ACC112 (cell line): Measurements from ENCODE around the gene SAMD4A.

Source experiments
- H2AFZ ChIP-seq: fragments of 200-600 bp; sonication (generic); one replicate; pipeline ENCODE4 v1.6.0; 2017; ENCODE audit warnings: antibody characterized with exemption, low read length; ENCODE audit not compliant: unreplicated experiment
- H3K27ac ChIP-seq: fragments of 200-600 bp; sonication (generic); 2 replicates; pipeline ENCODE4 v1.5.1; 2014; ENCODE audit warnings: low read depth, mild to moderate bottlenecking, antibody characterized with exemption, low read length, moderate library complexity
- H3K27me3 ChIP-seq: fragments of 200-600 bp; sonication (generic); 2 replicates; pipeline ENCODE4 v1.6.1; 2014; ENCODE audit warnings: mild to moderate bottlenecking, antibody characterized with exemption, low read length, moderate library complexity, mixed read lengths; ENCODE audit not compliant: insufficient read depth
- H3K36me3 ChIP-seq: fragments of 200-600 bp; sonication (generic); 2 replicates; pipeline ENCODE4 v1.6.1; 2016; ENCODE audit warnings: mild to moderate bottlenecking, antibody characterized with exemption, low read length, moderate library complexity, mixed read lengths; ENCODE audit not compliant: insufficient read depth
- H3K4me1 ChIP-seq: fragments of 200-600 bp; sonication (generic); one replicate; pipeline ENCODE4 v1.6.1; 2016; ENCODE audit warnings: low read length, mixed read lengths; ENCODE audit not compliant: insufficient read depth, unreplicated experiment, control insufficient read depth
- H3K4me3 ChIP-seq: fragments of 200-600 bp; sonication (generic); 2 replicates; pipeline ENCODE4 v1.5.1; 2014; ENCODE audit warnings: mild to moderate bottlenecking, low read depth, low read length
- H3K79me2 ChIP-seq: fragments of 200-600 bp; sonication (generic); one replicate; pipeline ENCODE4 v1.6.0; 2016; ENCODE audit warnings: low read length; ENCODE audit not compliant: control insufficient read depth, unreplicated experiment, insufficient read depth

The SAMD4A gene

DNA sequence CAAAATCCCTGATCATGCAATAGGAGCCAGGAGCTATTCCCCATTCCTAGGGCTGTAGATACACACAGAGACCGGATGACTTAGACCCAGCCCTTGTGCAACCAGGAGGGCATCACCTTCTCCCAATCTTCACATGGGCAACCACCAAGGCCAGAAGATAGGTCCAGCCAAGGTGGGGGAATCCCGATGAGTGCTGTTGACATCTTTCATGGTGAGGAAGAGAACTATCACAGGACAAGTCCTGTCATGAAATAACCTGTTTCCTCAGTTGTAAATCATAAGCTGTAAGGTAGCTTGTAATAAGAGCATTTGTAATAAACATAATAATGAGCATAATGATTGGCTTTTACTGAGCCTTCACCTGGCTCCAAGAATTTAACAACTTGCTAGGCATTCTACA is 246.2 kb downstream of the SAMD4A start:
- H3K4me3 ChIP-seq, result no peak overlapping the region
- peaks cover 25% of the 10 kb centered on the region for H3K27me3 ChIP-seq
- H3K79me2 ChIP-seq, result no peaks in the 10 kb centered on the region
- no peak overlapping the region for H2AFZ ChIP-seq
- H3K4me1 ChIP-seq, result peaks cover under 1% of the 10 kb centered on the region
- H3K27ac ChIP-seq, result no peak overlapping the region
- no peaks in the 10 kb centered on the region for H3K36me3 ChIP-seq

DNA sequence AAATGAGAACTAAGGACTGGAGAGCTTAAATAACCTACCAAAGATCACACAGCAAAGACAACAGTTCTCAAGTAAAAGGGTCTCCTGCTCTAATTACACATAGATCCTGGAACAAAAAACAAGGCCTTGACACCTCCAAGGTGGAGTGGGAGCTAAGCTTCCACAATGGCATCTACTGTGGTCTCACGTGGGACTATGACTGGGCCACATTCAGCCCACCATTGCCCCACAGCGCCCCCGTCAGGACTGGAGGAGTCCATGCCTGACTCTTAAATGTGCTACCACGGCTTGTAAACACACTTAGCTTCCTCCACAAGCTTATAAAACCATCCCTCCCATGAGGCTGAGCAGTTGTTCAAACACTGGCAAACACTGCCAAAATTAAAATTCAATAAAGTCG is 247.1 kb downstream of the SAMD4A start:
- H3K79me2 ChIP-seq, result no peaks in the 10 kb centered on the region
- H3K4me3 ChIP-seq, result no peak overlapping the region
- H3K27me3 ChIP-seq, result peaks cover 25% of the 10 kb centered on the region
- H3K27ac ChIP-seq, result no peak overlapping the region
- peaks cover 8% of the 10 kb centered on the region for H3K4me1 ChIP-seq
- no peak overlapping the region for H2AFZ ChIP-seq
- no peaks in the 10 kb centered on the region for H3K36me3 ChIP-seq

GRCh38 chr14:54815016-54815415 is 248.1 kb downstream of the SAMD4A start:
- H3K36me3 ChIP-seq, result no peaks in the 10 kb centered on the region
- H3K79me2 ChIP-seq, result no peaks in the 10 kb centered on the region
- H3K4me1 ChIP-seq, result peaks cover 9% of the 10 kb centered on the region
- peaks cover 25% of the 10 kb centered on the region for H3K27me3 ChIP-seq
- no peak overlapping the region for H2AFZ ChIP-seq
- no peak overlapping the region for H3K4me3 ChIP-seq
- H3K27ac ChIP-seq, result no peak overlapping the region

GRCh38 chr14:54815515-54815914 is 248.6 kb downstream of the SAMD4A start:
- no peak overlapping the region for H3K27ac ChIP-seq
- H3K79me2 ChIP-seq, result no peaks in the 10 kb centered on the region
- H3K4me3 ChIP-seq, result no peak overlapping the region
- peaks cover 25% of the 10 kb centered on the region for H3K27me3 ChIP-seq
- no peaks in the 10 kb centered on the region for H3K36me3 ChIP-seq
- H3K4me1 ChIP-seq, result peaks cover 9% of the 10 kb centered on the region
- H2AFZ ChIP-seq, result no peak overlapping the region

DNA sequence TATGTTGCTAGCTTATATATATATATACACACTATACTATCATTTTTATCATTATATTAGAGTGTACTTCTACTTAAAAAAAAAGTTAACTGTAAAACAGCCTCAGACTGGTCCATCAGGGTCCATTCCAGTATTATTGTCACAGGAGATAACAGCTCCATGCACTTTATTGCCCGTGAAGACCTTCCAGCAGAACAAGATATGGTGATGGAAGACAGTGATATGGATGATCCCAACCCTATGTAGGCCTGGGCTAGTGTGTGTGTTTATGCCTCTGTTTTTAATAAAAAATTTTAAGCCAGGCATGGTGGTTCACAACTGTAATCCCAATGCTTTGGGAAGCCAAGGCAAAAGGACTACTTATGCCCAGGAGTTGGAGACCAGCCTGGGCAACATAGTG is 249.5 kb downstream of the SAMD4A start:
- Histone ChIP-seq H2AFZ (no peak overlapping the region), H3K36me3 (no peaks in the 10 kb centered on the region), H3K4me3 (no peak overlapping the region), H3K27ac (no peak overlapping the region), H3K4me1 (peaks cover 9% of the 10 kb centered on the region), H3K79me2 (no peaks in the 10 kb centered on the region), H3K27me3 (peaks cover 20% of the 10 kb centered on the region)

GRCh38 chr14:54817506-54817905 is 250.6 kb downstream of the SAMD4A start:
- peaks cover 9% of the 10 kb centered on the region for H3K4me1 ChIP-seq
- H3K79me2 ChIP-seq, result no peaks in the 10 kb centered on the region
- H2AFZ ChIP-seq, result no peak overlapping the region
- peaks cover 9% of the 10 kb centered on the region for H3K27me3 ChIP-seq
- H3K27ac ChIP-seq, result no peak overlapping the region
- no peaks in the 10 kb centered on the region for H3K36me3 ChIP-seq
- no peak overlapping the region for H3K4me3 ChIP-seq

- Histone ChIP-seq H3K36me3 (no peaks in the 10 kb centered on the region), H3K4me1 (peaks cover 9% of the 10 kb centered on the region), H3K4me3 (peak overlapping the region; percentile 33), H3K79me2 (no peaks in the 10 kb centered on the region), H3K27me3 (no peaks in the 10 kb centered on the region), H2AFZ (peak overlapping the region; percentile 76), H3K27ac (no peak overlapping the region; the same call in 1 of the 2 replicates)
Measured at GRCh38 chr14:54818201-54819133, 251.5 kb downstream of the SAMD4A start.

DNA sequence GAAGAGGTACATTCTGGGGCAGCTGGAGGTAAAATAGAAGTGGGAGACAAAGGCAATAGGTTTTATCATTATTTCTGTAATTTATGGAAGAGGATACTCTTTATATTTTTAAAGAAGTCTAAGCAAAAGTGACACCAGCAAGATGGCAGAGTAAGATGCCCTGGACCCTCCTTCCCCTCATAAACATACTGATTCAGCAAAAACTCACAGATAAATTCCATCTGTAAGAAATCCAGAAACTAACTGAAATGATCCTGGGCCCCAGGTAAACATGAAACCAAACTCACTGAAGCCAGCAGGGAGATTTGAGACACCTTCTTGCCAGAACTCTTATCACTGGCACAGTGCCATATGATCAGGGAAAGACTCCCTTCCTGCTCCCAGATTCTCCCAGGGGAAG is 255.8 kb downstream of the SAMD4A start:
- H3K4me1 ChIP-seq, result peaks cover 9% of the 10 kb centered on the region
- no peak overlapping the region for H3K27ac ChIP-seq

GRCh38 chr14:54823757-54824549 is 257.0 kb downstream of the SAMD4A start:
- Histone ChIP-seq H3K27ac (no peak overlapping the region), H3K27me3 (no peaks in the 10 kb centered on the region), H3K4me1 (peaks cover 2% of the 10 kb centered on the region), H3K79me2 (no peaks in the 10 kb centered on the region), H3K36me3 (no peaks in the 10 kb centered on the region), H3K4me3 (no peak overlapping the region), H2AFZ (no peak overlapping the region)

More for the DNA sequence above, 255.8 kb downstream of the SAMD4A start:
- H3K27me3 ChIP-seq, result no peaks in the 10 kb centered on the region
- H2AFZ ChIP-seq, result no peak overlapping the region
- H3K79me2 ChIP-seq, result no peaks in the 10 kb centered on the region
- no peaks in the 10 kb centered on the region for H3K36me3 ChIP-seq
- no peak overlapping the region for H3K4me3 ChIP-seq

DNA sequence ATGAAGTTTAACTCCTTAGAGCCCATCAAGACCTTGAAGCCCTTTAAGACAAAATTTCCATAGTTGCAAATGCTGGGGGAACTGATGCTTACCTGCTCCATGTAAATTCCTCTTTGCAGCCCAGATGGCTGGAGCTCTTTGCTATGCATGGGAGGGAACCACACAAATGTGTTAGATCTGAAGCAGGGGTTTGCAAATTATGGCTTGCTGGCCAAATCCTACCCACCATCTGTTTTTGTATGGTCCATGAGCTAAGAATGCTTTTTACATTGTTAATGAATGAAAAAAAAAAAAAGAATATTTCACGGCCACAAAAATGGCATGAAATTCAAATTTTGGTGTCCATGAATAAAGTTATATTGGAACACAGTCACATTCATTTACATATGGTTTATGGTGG is 261.1 kb downstream of the SAMD4A start:
- no peak overlapping the region for H2AFZ ChIP-seq
- H3K27me3 ChIP-seq, result peaks cover 13% of the 10 kb centered on the region
- no peaks in the 10 kb centered on the region for H3K36me3 ChIP-seq
- no peak overlapping the region for H3K27ac ChIP-seq
- H3K4me3 ChIP-seq, result no peak overlapping the region
- no peaks in the 10 kb centered on the region for H3K4me1 ChIP-seq
- no peaks in the 10 kb centered on the region for H3K79me2 ChIP-seq
